ENCODE data around the gene CEPT1. TPM values are rescaled to one million over a fixed set of nuclear protein-coding genes. Genes with fewer than 3 reads are reported as not detected.

Gene CEPT1
- total and polyA plus RNA-seq, 8 donors = 8.5 to 23.8 (median 13.1) TPM

DNA sequence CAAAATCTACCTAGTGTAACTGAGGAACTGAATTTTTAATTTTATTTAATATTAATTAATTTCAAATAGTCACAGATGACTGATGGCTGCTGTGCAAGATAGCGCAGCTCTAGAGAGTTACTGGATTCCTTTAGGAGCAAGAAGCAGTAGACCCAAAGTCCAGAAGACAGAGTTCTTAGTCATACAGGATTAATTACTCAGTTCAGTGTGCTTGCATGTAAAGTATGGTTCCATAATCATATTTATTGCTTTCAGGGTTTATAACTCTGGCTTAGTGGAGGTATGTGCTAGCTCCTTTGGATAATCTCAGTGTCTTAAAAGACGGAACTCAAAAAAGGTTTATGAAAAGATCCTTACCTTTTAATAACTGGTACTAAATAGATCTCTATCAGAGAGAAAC, 17.4 kb downstream of the CEPT1 start:
- Histone ChIP-seq H3K36me3 (peaks cover 0 to 12% (median 5%) of the 10 kb centered on the region in 3 donors), H3K27me3 (no peaks in the 10 kb centered on the region), H3K4me3 (no peak overlapping the region), H3K4me1 (no peaks in the 10 kb centered on the region), H3K27ac (no peak overlapping the region), H3K9me3 (no peaks in the 10 kb centered on the region)
- TF ChIP-seq, protein P1, sequence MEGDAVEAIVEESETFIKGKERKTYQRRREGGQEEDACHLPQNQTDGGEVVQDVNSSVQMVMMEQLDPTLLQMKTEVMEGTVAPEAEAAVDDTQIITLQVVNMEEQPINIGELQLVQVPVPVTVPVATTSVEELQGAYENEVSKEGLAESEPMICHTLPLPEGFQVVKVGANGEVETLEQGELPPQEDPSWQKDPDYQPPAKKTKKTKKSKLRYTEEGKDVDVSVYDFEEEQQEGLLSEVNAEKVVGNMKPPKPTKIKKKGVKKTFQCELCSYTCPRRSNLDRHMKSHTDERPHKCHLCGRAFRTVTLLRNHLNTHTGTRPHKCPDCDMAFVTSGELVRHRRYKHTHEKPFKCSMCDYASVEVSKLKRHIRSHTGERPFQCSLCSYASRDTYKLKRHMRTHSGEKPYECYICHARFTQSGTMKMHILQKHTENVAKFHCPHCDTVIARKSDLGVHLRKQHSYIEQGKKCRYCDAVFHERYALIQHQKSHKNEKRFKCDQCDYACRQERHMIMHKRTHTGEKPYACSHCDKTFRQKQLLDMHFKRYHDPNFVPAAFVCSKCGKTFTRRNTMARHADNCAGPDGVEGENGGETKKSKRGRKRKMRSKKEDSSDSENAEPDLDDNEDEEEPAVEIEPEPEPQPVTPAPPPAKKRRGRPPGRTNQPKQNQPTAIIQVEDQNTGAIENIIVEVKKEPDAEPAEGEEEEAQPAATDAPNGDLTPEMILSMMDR (IDR thresholded peaks at IDR 0.05) = no peak
- 98% methylated on average over 2 of the region's 2 CpGs for WGBS, 2 donors
- FAIRE-seq (no peak), DNase-seq (no peak), ATAC-seq (no peak)
- intact Hi-C loops (cut with DNase I) = no loop called here

DNA sequence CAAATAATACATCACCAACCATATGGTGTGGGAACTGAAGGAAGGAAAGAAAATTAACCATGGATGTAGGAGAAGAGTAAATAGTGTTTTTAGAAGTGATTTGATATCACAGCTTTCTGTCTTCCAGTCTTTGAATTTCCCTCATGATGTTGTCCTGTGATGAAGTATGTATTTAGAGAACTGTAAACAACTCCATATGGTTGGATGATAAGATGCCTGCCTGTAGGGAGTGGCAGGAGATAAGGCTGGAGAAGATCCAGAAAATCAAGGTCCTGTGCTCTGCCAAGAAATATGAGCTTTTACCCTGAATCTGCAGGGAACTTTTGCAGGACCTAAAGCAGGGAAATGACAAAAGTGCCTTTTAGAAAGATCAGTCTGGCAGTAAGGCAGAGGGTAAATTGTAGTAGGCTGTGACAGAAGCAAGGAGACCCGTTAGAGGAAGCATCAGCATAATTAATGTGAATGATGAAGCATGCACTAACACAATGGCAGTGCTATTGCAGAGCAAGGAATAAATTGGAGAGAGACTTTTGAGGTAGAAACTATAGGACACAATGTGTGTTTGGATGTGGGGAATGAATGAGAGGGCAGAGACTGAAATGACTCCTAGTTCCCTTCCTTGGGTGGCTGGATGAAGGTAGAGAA, 21.9 kb downstream of the CEPT1 start:
- no peak overlapping the region for H3K4me3 ChIP-seq
- H3K27me3 ChIP-seq = no peaks in the 10 kb centered on the region
- WGBS, 2 donors = 7 to 28% methylated on average over 1 of the region's 1 CpG
- H3K27ac ChIP-seq = no peak overlapping the region
- H3K36me3 ChIP-seq = no peaks in the 10 kb centered on the region
- DNase-seq (no peak), ATAC-seq (peak in 2 of 4 donors; percentile 63), FAIRE-seq (no peak)
- no peaks in the 10 kb centered on the region for H3K9me3 ChIP-seq
- intact Hi-C loops (cut with DNase I) = no loop called here
- H3K4me1 ChIP-seq = no peaks in the 10 kb centered on the region
- TF ChIP-seq, protein P1 (IDR thresholded peaks at IDR 0.05) = no peak

DNA sequence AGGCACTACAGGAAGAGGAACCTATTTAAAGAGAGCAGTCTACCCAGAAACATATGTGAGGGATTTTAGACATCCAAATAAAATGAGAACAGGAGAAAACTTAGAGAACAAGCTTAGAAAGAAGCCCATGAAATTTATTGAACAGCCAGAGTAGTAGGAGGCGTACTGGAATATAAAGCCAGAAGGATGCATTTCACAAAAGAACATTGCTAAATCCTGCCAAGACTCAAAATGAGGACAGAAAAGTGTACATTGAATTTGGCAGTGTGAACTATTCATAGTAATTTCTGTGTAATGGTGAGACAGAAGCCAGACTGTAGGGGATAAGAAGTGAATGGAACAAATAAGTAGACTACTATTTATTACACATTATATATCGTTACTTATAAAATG, 22.5 kb downstream of the CEPT1 start:
- FAIRE-seq (no peak), ATAC-seq (no peak)
- H3K4me3 ChIP-seq = no peak overlapping the region

DNA sequence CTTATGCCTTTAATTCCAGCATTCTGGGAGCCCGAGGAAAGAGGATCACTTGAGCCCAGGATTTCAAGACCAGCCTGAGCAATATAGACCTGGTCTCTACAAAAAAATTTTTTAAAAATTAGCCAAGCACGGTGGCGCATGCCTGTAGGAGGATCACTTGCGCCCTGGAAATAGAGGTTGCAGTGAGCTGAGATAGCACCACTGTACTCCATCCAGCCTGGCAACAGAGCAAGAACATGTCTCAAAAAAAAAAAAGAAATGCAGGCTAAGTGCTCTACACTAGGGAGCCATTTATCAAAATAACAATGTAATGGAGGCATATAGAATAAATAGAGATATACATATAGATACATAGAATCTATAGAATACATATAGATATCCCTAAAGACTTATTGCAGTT, 23.3 kb downstream of the CEPT1 start:
- H3K4me1 ChIP-seq = no peaks in the 10 kb centered on the region
- no peaks in the 10 kb centered on the region for H3K36me3 ChIP-seq
- no peaks in the 10 kb centered on the region for H3K9me3 ChIP-seq
- WGBS, 2 donors = 96 to 98% methylated on average over 4 of the region's 4 CpGs
- intact Hi-C loops (cut with DNase I) = no loop called here
- FAIRE-seq = no peak
- no peaks in the 10 kb centered on the region for H3K27me3 ChIP-seq
- TF ChIP-seq, protein P1 (IDR thresholded peaks at IDR 0.05) = no peak
- H3K27ac ChIP-seq = no peak overlapping the region
- ATAC-seq = no peak
- DNase-seq = no peak
- no peak overlapping the region for H3K4me3 ChIP-seq

More for the DNA sequence above, 22.5 kb downstream of the CEPT1 start:
- TF ChIP-seq, protein P1 (IDR thresholded peaks at IDR 0.05) = no peak
- DNase-seq = no peak
- Histone ChIP-seq H3K36me3 (no peaks in the 10 kb centered on the region), H3K27me3 (no peaks in the 10 kb centered on the region), H3K4me1 (no peaks in the 10 kb centered on the region), H3K27ac (no peak overlapping the region), H3K9me3 (no peaks in the 10 kb centered on the region)
- WGBS, 2 donors = 96 to 97% methylated on average over 2 of the region's 2 CpGs
- intact Hi-C loops (cut with DNase I) = no loop called here

DNA sequence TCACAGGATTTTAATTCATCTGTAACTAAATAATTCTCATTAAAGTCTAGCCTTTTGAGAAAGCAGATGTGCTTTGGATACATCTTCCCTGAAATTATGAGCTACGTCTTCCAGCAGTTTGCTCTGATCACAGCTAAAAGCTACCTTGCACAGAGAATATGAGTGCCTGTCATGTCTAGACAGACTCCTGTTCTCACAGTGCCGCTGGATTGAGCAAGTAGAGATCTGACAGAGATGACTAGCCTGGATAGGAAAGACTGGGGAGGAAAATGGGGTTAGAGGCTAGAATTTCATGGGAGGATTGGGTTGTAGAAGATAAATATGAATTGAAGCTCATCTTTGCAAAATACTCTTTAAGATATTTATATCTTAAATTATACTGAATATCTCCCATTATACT, 24.1 kb downstream of the CEPT1 start:
- WGBS, 2 donors = 95 to 99% methylated on average over 2 of the region's 2 CpGs
- Histone ChIP-seq H3K27me3 (no peaks in the 10 kb centered on the region), H3K36me3 (no peaks in the 10 kb centered on the region), H3K27ac (no peak overlapping the region), H3K9me3 (no peaks in the 10 kb centered on the region), H3K4me1 (peaks cover 0 to 2% (median 0%) of the 10 kb centered on the region in 3 donors), H3K4me3 (no peak overlapping the region)
- TF ChIP-seq, protein P1 (IDR thresholded peaks at IDR 0.05) = no peak
- intact Hi-C loops (cut with DNase I) = no loop called here
- FAIRE-seq (no peak), ATAC-seq (peak in 1 of 4 donors; percentile 43), DNase-seq (no peak)
